HG02588 (cell line): ENCODE results near the gene ANAPC2.

Source experiments
- ATAC-seq: cut with Tn5 transposase; IDR thresholded peaks from one replicate; pipeline ENCODE4 v1.9.1; 2021; ENCODE audit warnings: mild to moderate bottlenecking, moderate library complexity; ENCODE audit not compliant: unreplicated experiment

ANAPC2 gene, protein sequence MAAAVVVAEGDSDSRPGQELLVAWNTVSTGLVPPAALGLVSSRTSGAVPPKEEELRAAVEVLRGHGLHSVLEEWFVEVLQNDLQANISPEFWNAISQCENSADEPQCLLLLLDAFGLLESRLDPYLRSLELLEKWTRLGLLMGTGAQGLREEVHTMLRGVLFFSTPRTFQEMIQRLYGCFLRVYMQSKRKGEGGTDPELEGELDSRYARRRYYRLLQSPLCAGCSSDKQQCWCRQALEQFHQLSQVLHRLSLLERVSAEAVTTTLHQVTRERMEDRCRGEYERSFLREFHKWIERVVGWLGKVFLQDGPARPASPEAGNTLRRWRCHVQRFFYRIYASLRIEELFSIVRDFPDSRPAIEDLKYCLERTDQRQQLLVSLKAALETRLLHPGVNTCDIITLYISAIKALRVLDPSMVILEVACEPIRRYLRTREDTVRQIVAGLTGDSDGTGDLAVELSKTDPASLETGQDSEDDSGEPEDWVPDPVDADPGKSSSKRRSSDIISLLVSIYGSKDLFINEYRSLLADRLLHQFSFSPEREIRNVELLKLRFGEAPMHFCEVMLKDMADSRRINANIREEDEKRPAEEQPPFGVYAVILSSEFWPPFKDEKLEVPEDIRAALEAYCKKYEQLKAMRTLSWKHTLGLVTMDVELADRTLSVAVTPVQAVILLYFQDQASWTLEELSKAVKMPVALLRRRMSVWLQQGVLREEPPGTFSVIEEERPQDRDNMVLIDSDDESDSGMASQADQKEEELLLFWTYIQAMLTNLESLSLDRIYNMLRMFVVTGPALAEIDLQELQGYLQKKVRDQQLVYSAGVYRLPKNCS

DNA sequence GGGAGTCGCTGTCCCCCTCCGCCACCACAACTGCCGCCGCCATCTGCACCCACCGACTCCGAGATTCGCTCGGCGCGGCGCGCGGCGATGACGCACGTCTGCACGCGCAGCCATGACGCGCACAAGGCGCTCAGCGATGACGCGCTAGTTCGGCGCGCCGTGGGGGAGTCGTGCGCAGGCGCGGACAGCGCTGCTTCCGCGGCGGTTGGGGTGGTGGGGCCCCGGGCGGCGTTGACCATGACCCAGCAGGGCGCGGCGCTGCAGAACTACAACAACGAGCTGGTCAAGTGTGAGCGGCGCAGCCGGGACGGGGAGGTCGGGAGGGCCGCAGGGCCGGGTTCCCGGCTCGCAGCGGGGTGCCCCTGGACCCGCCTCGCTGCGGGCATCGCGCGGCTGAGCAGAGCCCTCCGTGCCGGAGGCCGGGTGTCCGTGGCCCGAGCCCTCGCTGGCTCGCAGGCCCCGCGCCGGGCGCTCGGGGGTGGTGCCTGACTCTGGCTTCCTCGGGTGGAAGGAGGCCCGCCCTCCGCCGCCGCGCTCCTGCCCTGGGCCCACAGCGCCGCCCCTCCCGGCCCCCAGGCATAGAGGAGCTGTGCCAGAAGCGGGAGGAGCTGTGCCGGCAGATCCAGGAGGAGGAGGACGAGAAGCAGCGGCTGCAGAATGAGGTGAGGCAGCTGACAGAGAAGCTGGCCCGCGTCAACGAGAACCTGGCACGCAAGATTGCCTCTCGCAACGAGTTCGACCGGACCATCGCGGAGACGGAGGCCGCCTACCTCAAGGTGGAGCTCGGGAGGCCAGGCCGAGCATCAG, at the start of gene ANAPC2, which contains the start of gene SSNA1:
Gene ANAPC2, minus strand, starts transcription at position 71 of the 807 bp plus-strand sequence. Its CDS starts 28 bp downstream, at position 43.
Gene SSNA1, plus strand, starts transcription at position 187 of the 807 bp plus-strand sequence. Its CDS starts 51 bp downstream, at position 238.
- peak; percentile 73 for ATAC-seq

- no peak for ATAC-seq
Observed at GRCh38 chr9:137236936-137237421, 48.6 kb upstream of the ANAPC2 start.

- no peak for ATAC-seq
Observed at GRCh38 chr9:137236238-137236935, 48.0 kb upstream of the ANAPC2 start.

DNA sequence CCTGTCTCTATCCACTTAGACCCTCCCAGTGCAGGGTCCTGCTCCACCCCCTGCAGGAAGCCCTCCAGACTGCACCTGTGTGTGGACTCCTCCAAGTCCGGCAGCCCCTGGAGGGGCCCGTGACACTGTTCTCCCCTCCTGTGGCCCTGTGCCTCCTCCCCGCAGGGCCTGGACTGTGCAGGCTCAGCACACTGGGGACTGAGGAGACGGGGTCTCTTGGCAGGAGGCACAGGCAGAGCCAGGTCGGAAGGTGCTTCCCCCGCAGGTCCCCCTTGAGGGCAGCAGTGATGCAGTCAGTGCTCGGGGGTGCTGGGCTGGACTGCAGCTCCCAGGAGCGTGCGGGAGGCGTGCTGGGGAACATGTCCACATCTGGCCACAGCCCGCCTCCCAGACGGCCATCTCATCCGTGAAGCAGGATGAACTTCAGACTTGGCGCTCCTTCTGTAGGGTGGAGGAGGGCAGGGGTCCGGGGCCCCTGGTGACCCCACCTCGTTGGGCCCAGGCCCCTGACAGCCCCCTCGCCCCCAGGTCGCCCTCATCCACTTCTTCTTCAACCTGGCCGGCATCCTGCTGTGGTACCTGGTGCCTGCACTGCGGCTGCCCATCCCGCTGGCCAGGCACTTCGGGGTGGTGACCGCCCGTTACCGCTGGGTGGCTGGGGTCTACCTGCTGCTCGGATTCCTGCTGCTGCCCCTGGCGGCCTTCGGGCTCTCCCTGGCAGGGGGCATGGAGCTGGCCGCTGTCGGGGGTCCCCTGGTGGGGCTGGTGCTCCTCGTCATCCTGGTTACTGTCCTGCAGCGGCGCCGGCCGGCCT, 47.3 kb upstream of the ANAPC2 start:
- no peak for ATAC-seq

DNA sequence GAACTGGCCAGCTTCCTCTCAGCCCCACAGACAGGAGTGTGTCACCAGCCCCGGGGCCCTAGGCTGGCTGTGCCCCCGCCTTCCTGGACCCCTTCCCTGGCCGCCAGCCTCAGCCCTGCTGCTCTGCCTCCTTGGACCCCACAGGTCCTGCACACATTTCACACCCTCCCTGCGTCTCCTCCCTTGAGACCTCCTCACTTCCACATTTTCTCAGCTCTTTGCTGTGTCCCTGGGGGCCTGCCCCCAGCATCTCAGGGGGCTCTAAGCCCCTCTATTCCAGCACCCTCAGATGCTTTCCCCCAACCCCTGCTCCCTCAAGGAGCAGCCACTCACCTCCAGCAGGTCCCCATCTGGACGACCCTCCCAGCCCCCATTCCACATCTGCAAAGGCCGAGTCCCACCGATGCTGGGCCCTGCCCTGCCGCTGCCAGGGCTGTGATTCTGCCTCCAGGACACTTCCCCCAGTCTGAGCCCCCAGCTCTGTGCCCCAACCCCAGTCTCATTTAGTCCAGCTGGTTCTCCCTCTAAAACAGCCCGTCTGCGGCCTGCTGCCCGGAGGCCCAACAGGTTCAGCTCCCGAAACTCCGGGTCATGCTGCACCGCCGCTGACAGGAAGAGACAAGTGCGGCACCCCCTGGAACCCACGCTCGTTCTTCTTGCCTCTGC, 46.5 kb upstream of the ANAPC2 start:
- no peak for ATAC-seq

GRCh38 chr9:137234055-137234697, 45.8 kb upstream of the ANAPC2 start:
- no peak for ATAC-seq

DNA sequence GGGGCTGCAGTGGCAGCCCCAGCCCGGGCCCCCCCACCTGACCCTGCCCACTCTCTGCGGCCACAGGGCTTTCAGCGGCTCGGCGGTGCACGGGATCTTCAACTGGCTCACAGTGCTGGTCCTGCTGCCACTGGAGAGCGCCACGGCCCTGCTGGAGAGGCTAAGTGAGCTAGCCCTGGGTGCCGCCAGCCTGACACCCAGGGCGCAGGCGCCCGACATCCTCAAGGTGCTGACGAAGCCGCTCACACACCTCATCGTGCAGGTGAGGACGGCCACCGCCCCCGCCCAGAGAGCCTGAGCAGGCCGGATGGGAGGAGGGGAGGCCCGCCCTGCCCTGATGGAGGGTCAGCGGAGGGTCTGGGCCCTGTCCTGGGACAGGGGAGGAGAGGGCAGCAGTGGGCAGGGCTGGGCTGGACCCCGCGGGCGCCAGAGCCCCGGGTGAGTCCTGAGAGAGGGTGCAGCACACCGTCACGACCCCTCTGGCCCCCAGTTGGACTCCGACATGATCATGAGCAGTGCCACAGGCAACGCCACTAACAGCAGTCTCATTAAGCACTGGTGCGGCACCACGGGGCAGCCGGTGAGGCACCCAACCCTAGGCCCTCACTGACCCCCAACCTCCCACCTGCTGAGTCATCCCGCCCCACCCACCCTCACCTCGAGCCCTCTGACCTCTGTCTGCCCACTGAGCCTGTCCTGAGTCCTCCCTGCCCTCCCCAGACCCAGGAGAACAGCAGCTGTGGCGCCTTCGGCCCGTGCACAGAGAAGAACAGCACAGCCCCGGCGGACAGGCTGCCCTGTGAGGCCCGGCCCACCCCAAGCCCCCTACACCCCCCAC, 45.0 kb upstream of the ANAPC2 start:
- no peak for ATAC-seq

GRCh38 chr9:137232510-137232909, 44.1 kb upstream of the ANAPC2 start:
- ATAC-seq, result no peak

DNA sequence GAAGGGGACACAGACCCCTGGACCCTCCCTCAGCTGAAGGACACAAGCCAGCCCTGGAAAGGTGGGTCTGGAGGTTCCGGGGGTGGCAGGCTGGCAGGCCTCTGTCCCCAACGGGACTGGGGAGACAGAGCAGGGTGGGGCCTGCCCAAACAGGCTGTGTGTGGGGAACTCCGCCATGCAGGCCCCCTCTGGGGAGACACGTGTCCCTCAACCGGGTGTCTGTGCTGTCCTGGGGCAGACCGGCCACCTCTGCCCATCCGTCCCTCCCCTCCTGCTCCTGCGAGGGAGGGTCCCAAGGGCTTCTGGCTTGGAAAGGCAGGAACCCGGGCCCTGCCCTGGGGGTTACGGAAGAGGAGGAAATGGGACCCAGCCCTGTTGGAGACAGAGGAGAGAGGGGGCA, 43.7 kb upstream of the ANAPC2 start:
- ATAC-seq, result no peak

- ATAC-seq, result no peak
Observed at GRCh38 chr9:137231372-137232039, 43.1 kb upstream of the ANAPC2 start.

DNA sequence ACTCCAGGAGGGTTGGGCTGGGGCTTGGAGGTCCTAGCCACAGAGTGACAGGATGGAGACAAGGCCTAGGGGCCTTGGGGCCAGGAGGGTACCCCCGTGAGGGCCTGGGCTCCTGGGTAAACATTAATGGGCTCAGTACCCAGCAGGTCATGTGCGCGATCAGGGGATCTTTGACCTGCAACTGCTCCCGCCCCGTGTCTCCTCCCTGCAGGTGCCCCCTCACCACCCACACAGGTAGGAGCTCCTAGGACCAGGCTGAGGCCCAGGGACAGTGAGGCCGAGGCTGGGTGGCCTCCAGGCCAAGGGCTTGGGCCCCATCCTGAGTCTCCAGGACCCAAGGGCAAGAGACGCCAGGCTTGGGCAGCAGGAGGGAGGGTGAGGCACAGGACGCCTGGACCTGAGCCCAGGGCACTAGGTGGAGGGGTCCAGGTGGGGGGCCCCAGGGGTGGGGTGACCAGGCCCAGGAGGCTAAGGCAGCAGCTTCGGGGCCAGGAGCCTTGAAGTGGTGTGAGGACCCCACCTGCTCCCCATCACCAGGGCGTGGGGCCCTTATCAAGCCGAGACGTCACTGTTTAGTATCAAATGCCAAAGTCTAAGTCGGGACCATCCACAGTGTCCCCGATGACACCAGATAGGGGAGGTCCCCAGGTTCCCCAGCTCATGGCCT, 42.5 kb upstream of the ANAPC2 start, which contains the start of gene SLC34A3:
Gene SLC34A3, plus strand, starts transcription at position 197 of the 667 bp plus-strand sequence. CDS start 802 bp downstream, outside the sequence.
- ATAC-seq, result no peak

- no peak for ATAC-seq
Observed at GRCh38 chr9:137229903-137230704, 41.7 kb upstream of the ANAPC2 start.

DNA sequence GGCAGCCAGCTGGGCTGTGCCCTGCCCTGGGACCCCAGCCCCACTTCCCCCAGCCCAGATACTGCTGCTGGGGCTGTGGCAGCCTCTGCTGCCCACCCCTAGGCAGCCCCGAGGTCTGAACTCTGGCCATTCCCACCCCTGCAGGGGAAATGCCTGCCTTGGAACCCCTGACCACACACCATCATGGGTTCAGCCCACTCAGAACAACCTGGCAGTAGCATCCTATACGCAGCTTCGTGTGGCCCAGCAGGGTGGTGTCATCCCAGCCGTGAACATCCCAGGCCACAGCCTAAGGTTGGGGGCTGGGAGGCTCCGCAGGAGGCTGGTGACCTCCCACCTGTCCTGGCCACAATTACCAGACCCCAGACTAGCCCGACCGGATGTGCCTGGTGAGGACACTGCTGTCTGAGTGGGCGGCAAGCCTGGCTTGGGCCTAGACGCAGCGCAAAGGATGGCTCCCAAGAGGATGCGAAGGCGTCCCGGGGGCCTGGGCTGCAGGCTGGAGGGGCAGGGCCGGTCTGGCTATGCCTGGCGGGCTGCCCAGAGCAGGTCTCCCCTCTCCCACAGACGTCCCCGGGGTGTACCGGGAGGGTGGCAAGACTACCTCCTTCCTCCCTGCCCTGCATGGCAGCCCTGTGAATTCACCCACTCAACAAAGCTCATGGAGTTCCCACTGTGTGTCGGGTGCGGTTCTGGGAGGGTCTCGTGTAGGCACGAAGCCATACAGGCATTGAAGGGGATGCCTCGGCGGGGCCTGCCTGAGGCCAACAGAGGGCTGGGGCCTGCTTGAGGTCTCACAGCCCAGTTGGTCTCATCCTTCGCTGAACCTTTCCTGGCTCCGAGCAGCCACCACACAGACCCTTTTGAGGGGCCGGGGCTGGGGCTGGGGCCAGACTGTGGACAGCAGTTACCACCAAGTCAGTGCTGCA, 40.9 kb upstream of the ANAPC2 start:
- no peak for ATAC-seq

- no peak for ATAC-seq
Observed at GRCh38 chr9:137228506-137228967, 40.2 kb upstream of the ANAPC2 start.
